Measurements from ENCODE around the gene HID1.

DNA sequence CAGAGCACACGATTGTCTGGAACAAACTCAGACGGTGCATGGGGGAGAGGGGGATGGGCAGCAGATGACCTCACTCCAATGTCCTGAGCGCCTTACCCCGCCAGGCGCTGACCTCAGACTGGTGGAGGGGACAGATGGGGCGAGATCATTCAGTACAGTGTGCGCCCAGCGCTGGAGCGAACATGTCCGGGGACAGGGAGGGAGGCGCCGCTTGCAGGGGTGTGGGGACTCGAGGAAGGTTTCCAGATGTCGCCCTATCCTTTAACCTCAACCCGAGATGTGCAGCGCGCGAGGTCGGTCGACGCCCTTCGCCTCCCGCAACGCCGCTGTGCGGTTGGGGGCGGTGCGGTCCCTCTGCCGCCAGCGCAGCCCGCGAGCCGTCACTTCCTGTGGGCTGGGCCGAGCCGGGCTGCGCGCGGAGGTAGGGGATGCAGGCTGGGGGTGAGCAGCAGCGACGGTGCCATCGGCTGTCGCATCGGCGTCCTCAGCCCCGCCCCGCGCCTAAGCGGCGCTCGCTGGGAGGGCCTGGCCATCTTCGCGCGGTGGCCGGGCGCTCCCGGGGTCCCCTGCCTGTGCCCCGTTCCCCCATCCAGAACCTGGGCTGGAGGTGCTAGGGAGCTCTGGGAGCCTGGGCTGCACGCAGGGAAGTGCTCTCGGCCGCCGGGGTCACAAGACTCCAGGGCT, 9.6 kb upstream of the HID1 start:
- TF ChIP-seq, protein P1, sequence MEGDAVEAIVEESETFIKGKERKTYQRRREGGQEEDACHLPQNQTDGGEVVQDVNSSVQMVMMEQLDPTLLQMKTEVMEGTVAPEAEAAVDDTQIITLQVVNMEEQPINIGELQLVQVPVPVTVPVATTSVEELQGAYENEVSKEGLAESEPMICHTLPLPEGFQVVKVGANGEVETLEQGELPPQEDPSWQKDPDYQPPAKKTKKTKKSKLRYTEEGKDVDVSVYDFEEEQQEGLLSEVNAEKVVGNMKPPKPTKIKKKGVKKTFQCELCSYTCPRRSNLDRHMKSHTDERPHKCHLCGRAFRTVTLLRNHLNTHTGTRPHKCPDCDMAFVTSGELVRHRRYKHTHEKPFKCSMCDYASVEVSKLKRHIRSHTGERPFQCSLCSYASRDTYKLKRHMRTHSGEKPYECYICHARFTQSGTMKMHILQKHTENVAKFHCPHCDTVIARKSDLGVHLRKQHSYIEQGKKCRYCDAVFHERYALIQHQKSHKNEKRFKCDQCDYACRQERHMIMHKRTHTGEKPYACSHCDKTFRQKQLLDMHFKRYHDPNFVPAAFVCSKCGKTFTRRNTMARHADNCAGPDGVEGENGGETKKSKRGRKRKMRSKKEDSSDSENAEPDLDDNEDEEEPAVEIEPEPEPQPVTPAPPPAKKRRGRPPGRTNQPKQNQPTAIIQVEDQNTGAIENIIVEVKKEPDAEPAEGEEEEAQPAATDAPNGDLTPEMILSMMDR (IDR thresholded peaks at IDR 0.05; ENCODE audit: low read length) = no peak
- TF ChIP-seq EZH2 (optimal IDR thresholded peaks at IDR 0.05; ENCODE audit: low read depth, low read length) = no peak
- TF ChIP-seq EZH2phosphoT487 (IDR thresholded peaks at IDR 0.05; ENCODE audit: low read length) = no peak
